PC-3 (cell line): ENCODE measurements around the gene ACRV1. TPM values are rescaled to one million over a fixed set of nuclear protein-coding genes. Genes with fewer than 3 reads are reported as not detected.

Experiments used
- ATAC-seq: fragments of 200-7000 bp; cut with Tn5 transposase; 2 replicates; pipeline ENCODE4 v1.9.1; 2020; ENCODE audit warnings: mild to moderate bottlenecking, moderate library complexity
- BruUV-seq: library from RNA; stranded (reverse); fragments of 400-500 nt; replicated peaks from 2 replicates; lab custom pipeline; 2021; lab: Mats Ljungman, UMichigan
- CTCF ChIA-PET: fragments of 300-600 bp; sonication (Branson Sonifier 250); formaldehyde crosslinking; loops from one replicate; lab custom pipeline; 2022; ENCODE audit warnings: antibody characterized with exemption; lab: Charles Lee
- POLR2A ChIA-PET: fragments of 300-600 bp; sonication (Branson Sonifier 250); formaldehyde crosslinking; loops from one replicate; lab custom pipeline; 2022; ENCODE audit warnings: antibody characterized with exemption; ENCODE audit not compliant: unreplicated experiment; lab: Charles Lee
- DNase-seq: peaks from one replicate; pipeline ENCODE4 v3.0.0-alpha.2; 2015
- H2AFZ ChIP-seq: fragments of 300-600 bp; sonication (generic); 2 replicates; pipeline ENCODE4 v1.6.0; 2016; ENCODE audit warnings: antibody characterized with exemption, low read length
- H3F3A ChIP-seq: fragments of 300-600 bp; sonication (generic); one replicate; pipeline ENCODE4 v1.6.0; 2017; ENCODE audit warnings: antibody characterized with exemption, low read length, control low read depth, mild to moderate bottlenecking; ENCODE audit not compliant: unreplicated experiment
- H3K27ac ChIP-seq: fragments of 300-600 bp; sonication (generic); 2 replicates; pipeline ENCODE4 v1.5.1; 2016; ENCODE audit warnings: mild to moderate bottlenecking, low read length
- H3K27me3 ChIP-seq: fragments of 300-600 bp; sonication (generic); 2 replicates; pipeline ENCODE4 v1.6.1; 2016; ENCODE audit warnings: low read length, mixed read lengths
- H3K36me3 ChIP-seq: fragments of 300-600 bp; sonication (generic); 2 replicates; pipeline ENCODE4 v1.6.1; 2016; ENCODE audit warnings: low read depth, mixed run types, low read length, mixed read lengths
- H3K4me1 ChIP-seq: fragments of 300-600 bp; sonication (generic); 2 replicates; pipeline ENCODE4 v1.5.1; 2016; ENCODE audit warnings: low read length; ENCODE audit not compliant: insufficient read depth
- H3K4me2 ChIP-seq: fragments of 300-600 bp; sonication (generic); 2 replicates; pipeline ENCODE4 v1.6.0; 2016; ENCODE audit warnings: low read length
- H3K4me3 ChIP-seq: fragments of 300-600 bp; sonication (generic); 2 replicates; pipeline ENCODE4 v1.5.1; 2016; ENCODE audit warnings: mild to moderate bottlenecking, low read length, mixed read lengths
- H3K79me2 ChIP-seq: fragments of 300-600 bp; sonication (generic); 2 replicates; pipeline ENCODE4 v1.6.1; 2017; ENCODE audit warnings: low read length, mixed read lengths
- H3K9ac ChIP-seq: fragments of 300-600 bp; sonication (generic); 2 replicates; pipeline ENCODE4 v1.6.0; 2016; ENCODE audit warnings: mild to moderate bottlenecking, low read length
- H3K9me2 ChIP-seq: fragments of 300-600 bp; sonication (generic); replicated peaks from 2 replicates; pipeline ENCODE4 v1.6.1; 2016; ENCODE audit warnings: mixed run types, low read length, mixed read lengths
- H3K9me3 ChIP-seq: fragments of 300-600 bp; sonication (generic); 2 replicates; pipeline ENCODE4 v1.6.1; 2016; ENCODE audit warnings: low read length, mixed read lengths
- H4K20me1 ChIP-seq: fragments of 300-600 bp; sonication (generic); 2 replicates; pipeline ENCODE4 v1.6.1; 2016; ENCODE audit warnings: low read length, mixed read lengths
- CTCF ChIP-seq: fragments of 300-600 bp; sonication (generic); conservative IDR thresholded peaks from 2 replicates; pipeline ENCODE4 v1.5.1; 2017; ENCODE audit warnings: antibody characterized with exemption, low read depth, mild to moderate bottlenecking, low read length
- EZH2 ChIP-seq: fragments of 300-600 bp; sonication (generic); IDR thresholded peaks from one replicate; pipeline ENCODE4 v1.6.1; 2017; ENCODE audit warnings: antibody characterized with exemption, mild to moderate bottlenecking, low read length; ENCODE audit not compliant: unreplicated experiment
- EZH2phosphoT487 ChIP-seq: fragments of 300-600 bp; sonication (generic); IDR thresholded peaks from 2 replicates; pipeline ENCODE4 v1.6.1; 2018; ENCODE audit warnings: mild to moderate bottlenecking, antibody characterized with exemption, low read length, borderline replicate concordance
- intact Hi-C: fragments of 100-400 bp; cut with micrococcal nuclease; formaldehyde crosslinking; loops from 2 replicates; pipeline ENCODE4 v1.9.0; 2023
- total RNA-seq: library from RNA; depleted of rRNA; stranded (reverse); fragments of >200 nt; gene quantifications from 2 replicates; pipeline ENCODE4 v1.2.3, GENCODE V29; 2014

The ACRV1 gene
- total RNA-seq, 1 experiment from 2014 or later = not detected

GRCh38 chr11:125701018-125701610 is 20.5 kb upstream of the ACRV1 start:
- peaks cover 32% of the 10 kb centered on the region; the same call in 1 of the 2 replicates for H3K27me3 ChIP-seq
- TF ChIP-seq CTCF (no peak), EZH2phosphoT487 (no peak), EZH2 (no peak)
- H3F3A ChIP-seq = no peaks in the 10 kb centered on the region
- H3K9me3 ChIP-seq = no peaks in the 10 kb centered on the region
- ChIA-PET POLR2A (no interaction called here), CTCF (no interaction called here)
- H3K9ac ChIP-seq = no peak overlapping the region
- H3K4me2 ChIP-seq = no peak overlapping the region
- no peak overlapping the region for H3K27ac ChIP-seq
- intact Hi-C loops = no loop called here
- H3K9me2 ChIP-seq = no peaks in the 10 kb centered on the region
- no peak overlapping the region for H2AFZ ChIP-seq
- DNase-seq (no peak), ATAC-seq (no peak)
- no peaks in the 10 kb centered on the region for H3K79me2 ChIP-seq
- no peaks in the 10 kb centered on the region for H3K36me3 ChIP-seq
- H3K4me3 ChIP-seq = no peak overlapping the region
- H4K20me1 ChIP-seq = no peaks in the 10 kb centered on the region
- no peaks in the 10 kb centered on the region for H3K4me1 ChIP-seq
- no TSS peak for BruUV-seq

DNA sequence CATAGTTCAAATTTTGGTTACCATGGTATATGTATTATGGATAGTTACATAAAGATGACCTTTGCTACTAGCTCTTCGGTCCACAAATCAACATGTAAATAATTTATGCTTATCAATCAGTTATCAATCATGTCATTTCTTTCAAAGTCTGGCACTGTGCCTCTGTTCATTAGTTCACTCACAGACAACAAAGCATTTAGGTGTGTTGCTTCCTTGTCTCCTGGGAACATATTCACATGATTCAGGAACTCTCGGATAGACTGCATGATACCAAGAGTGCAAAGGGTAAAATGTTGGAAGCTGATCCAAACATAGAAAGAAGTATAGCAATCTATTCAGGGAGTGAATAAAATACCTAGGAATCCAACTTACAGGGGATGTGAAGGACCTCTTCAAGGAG is 14.3 kb upstream of the ACRV1 start:
- ChIA-PET POLR2A (no interaction called here), CTCF (no interaction called here)
- H3K4me2 ChIP-seq = no peak overlapping the region
- no peak overlapping the region for H3K9ac ChIP-seq
- H3K4me3 ChIP-seq = no peak overlapping the region
- no peaks in the 10 kb centered on the region for H3K9me3 ChIP-seq
- TF ChIP-seq CTCF (no peak), EZH2phosphoT487 (no peak), EZH2 (no peak)
- H3K27me3 ChIP-seq = peaks cover 57% of the 10 kb centered on the region
- H3K9me2 ChIP-seq = no peaks in the 10 kb centered on the region
- no peak overlapping the region for H2AFZ ChIP-seq
- ATAC-seq (no peak), DNase-seq (no peak)
- no peaks in the 10 kb centered on the region for H4K20me1 ChIP-seq
- no peaks in the 10 kb centered on the region for H3K4me1 ChIP-seq
- H3F3A ChIP-seq = no peaks in the 10 kb centered on the region
- no peaks in the 10 kb centered on the region for H3K36me3 ChIP-seq
- H3K79me2 ChIP-seq = no peaks in the 10 kb centered on the region
- intact Hi-C loops = no loop called here
- BruUV-seq = no TSS peak
- H3K27ac ChIP-seq = no peak overlapping the region

GRCh38 chr11:125692887-125693286 is 12.2 kb upstream of the ACRV1 start:
- Histone ChIP-seq H3K27me3 (peaks cover 38% of the 10 kb centered on the region), H4K20me1 (no peaks in the 10 kb centered on the region), H3K9ac (no peak overlapping the region), H2AFZ (no peak overlapping the region), H3K9me2 (no peaks in the 10 kb centered on the region), H3K4me2 (no peak overlapping the region), H3K4me1 (no peaks in the 10 kb centered on the region), H3K4me3 (no peak overlapping the region), H3F3A (no peaks in the 10 kb centered on the region), H3K79me2 (no peaks in the 10 kb centered on the region), H3K27ac (no peak overlapping the region), H3K9me3 (no peaks in the 10 kb centered on the region), H3K36me3 (no peaks in the 10 kb centered on the region)
- DNase-seq (no peak), ATAC-seq (no peak)
- ChIA-PET CTCF (no interaction called here), POLR2A (no interaction called here)
- BruUV-seq = no TSS peak
- intact Hi-C loops = no loop called here
- no peak for TF ChIP-seq CTCF
